ENCODE data around the gene FAM81B.

DNA sequence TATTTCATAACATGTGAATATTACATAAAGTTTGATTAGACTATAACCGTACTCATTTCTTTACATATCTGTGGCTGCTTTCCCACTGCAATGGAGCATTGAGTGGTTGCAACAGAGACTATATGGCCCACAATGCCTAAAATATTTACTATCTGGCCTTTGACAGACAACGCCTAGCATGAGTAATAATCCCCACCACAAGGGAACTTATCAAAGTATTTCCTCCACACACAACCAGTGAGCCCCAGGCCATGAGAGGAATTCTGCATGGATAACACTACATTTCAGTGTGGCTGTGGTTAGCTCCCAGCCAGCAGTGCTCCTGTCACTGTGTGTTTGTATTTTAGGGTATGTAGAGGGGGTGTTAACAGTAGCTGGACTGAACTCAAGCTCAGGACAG is 54.8 kb downstream of the FAM81B start:
- TF ChIP-seq CTCF (conservative IDR thresholded peaks at IDR 0.05; ENCODE audit: low read depth, low read length) (no peak), EZH2 (IDR thresholded peaks at IDR 0.05; ENCODE audit: borderline replicate concordance, low read depth, low read length, poor library complexity, severe bottlenecking) (no peak)

Measured in A673 (cell line).